Stimulated activated CD4-positive, alpha-beta T cell treated with anti-CD3 and anti-CD28 coated beads, Interleukin-15, amount 100 ng/mL, for 1 hour (primary cell): ENCODE data around the gene LRP2.
"Not testable (repeated sequence)": the region's sequence is repeated elsewhere in the genome, so short reads cannot be mapped to it uniquely, and the experiment has no call there.

Source experiments
- DNase-seq, 2 donors: peaks; one replicate each; pipeline ENCODE4 v3.0.0-alpha.2; 2020; ENCODE audit warnings: low read depth in 1 of 2, low spot score in 1 of 2

Gene LRP2

GRCh38 chr2:169348321-169349024 lies 13.9 kb downstream of the LRP2 start:
- no peak for DNase-seq

GRCh38 chr2:169345486-169346437 lies 16.6 kb downstream of the LRP2 start:
- no peak for DNase-seq

GRCh38 chr2:169344736-169345485 lies 17.4 kb downstream of the LRP2 start:
- DNase-seq = no peak

- DNase-seq = no peak
Observed at GRCh38 chr2:169343202-169343601, 19.1 kb downstream of the LRP2 start.

- DNase-seq = no peak
Observed at GRCh38 chr2:169339657-169340056, 22.7 kb downstream of the LRP2 start.

GRCh38 chr2:169336695-169337094 lies 25.6 kb downstream of the LRP2 start:
- DNase-seq = no peak

- no peak for DNase-seq
Observed at GRCh38 chr2:169330555-169331198, 31.7 kb downstream of the LRP2 start.

- no peak for DNase-seq
Observed at GRCh38 chr2:169329688-169330554, 32.4 kb downstream of the LRP2 start.

- DNase-seq = no peak
Observed at GRCh38 chr2:169328785-169329184, 33.5 kb downstream of the LRP2 start.

- not testable (repeated sequence) for DNase-seq
Observed at GRCh38 chr2:169327837-169328236, 34.5 kb downstream of the LRP2 start.

GRCh38 chr2:169325886-169326285 lies 36.4 kb downstream of the LRP2 start:
- DNase-seq = not testable (repeated sequence)

GRCh38 chr2:169324581-169325260 lies 37.6 kb downstream of the LRP2 start:
- no peak for DNase-seq

- no peak for DNase-seq
Observed at GRCh38 chr2:169323841-169324240, 38.5 kb downstream of the LRP2 start.

GRCh38 chr2:169320561-169320960 lies 41.8 kb downstream of the LRP2 start:
- no peak for DNase-seq

GRCh38 chr2:169315357-169315756 lies 47.0 kb downstream of the LRP2 start:
- no peak for DNase-seq

GRCh38 chr2:169308349-169308748 lies 54.0 kb downstream of the LRP2 start:
- not testable (repeated sequence) for DNase-seq

- DNase-seq = not testable (repeated sequence)
Observed at GRCh38 chr2:169304689-169305088, 57.6 kb downstream of the LRP2 start.

- no peak for DNase-seq
Observed at GRCh38 chr2:169303579-169304305, 58.6 kb downstream of the LRP2 start.

- no peak for DNase-seq
Observed at GRCh38 chr2:169302364-169302763, 60.0 kb downstream of the LRP2 start.
